Kidney (tissue), 14 donors: ENCODE measurements around the gene DDIT4L. TPM values are rescaled to one million over a fixed set of nuclear protein-coding genes. Genes with fewer than 3 reads are reported as not detected.
"Not testable (repeated sequence)": the region's sequence is repeated elsewhere in the genome, so short reads cannot be mapped to it uniquely, and the experiment has no call there.

ENCODE experiments used
- DNase-seq, 5 donors: peaks; one replicate each; pipeline ENCODE4 v3.0.0-alpha.2; 2013 to 2020
- FAIRE-seq: peaks from 2 replicates; lab custom pipeline; 2012; peaks lifted over from hg19 to GRCh38; lab: Jason Lieb, UNC
- H3K27ac ChIP-seq, 2 donors: one replicate each; pipeline ENCODE4 v1.7.0; 2013; ENCODE audit warnings: low read depth in 2 of 2, low read length in 2 of 2, inconsistent platforms in 1 of 2
- H3K27me3 ChIP-seq: one replicate; pipeline ENCODE4 v1.7.1; 2013; ENCODE audit warnings: low read length, inconsistent platforms; ENCODE audit not compliant: control insufficient read depth, insufficient read depth
- H3K36me3 ChIP-seq, 3 donors: one replicate each; pipeline versions ENCODE4 v1.7.0 to v1.7.1; 2013; ENCODE audit warnings: low read length in 3 of 3, control low read depth in 1 of 3, inconsistent platforms in 1 of 3; ENCODE audit not compliant: insufficient read depth in 3 of 3, control insufficient read depth in 2 of 3
- H3K4me1 ChIP-seq, 3 donors: one replicate each; pipeline versions ENCODE4 v1.7.0 to v1.7.1; 2013; ENCODE audit warnings: low read length in 3 of 3, inconsistent platforms in 1 of 3, low read depth in 1 of 3; ENCODE audit not compliant: control insufficient read depth in 2 of 3, insufficient read depth in 2 of 3
- H3K4me3 ChIP-seq, 3 donors: one replicate each; pipeline versions ENCODE4 v1.7.0 to v1.8.1; 2013; ENCODE audit warnings: low read length in 3 of 3, control low read depth in 1 of 3, inconsistent platforms in 1 of 3
- H3K9ac ChIP-seq, 3 donors: one replicate each; pipeline versions ENCODE4 v1.7.0 to v1.7.1; 2013; ENCODE audit warnings: low read length in 3 of 3, control low read depth in 1 of 3, inconsistent platforms in 1 of 3
- H3K9me3 ChIP-seq, 3 donors: one replicate each; pipeline versions ENCODE4 v1.7.0 to v1.7.1; 2013; ENCODE audit warnings: low read length in 3 of 3, control low read depth in 1 of 3, inconsistent platforms in 1 of 3; ENCODE audit not compliant: control insufficient read depth in 2 of 3, insufficient read depth in 1 of 3
- CTCF ChIP-seq: IDR thresholded peaks from 3 replicates; pipeline ENCODE4 v1.5.1; 2012; ENCODE audit warnings: mild to moderate bottlenecking, moderate library complexity, borderline replicate concordance; ENCODE audit not compliant: insufficient read depth; ENCODE audit errors: extremely low read depth
- intact Hi-C: fragments of 100-400 bp; cut with DNase I; formaldehyde crosslinking; loops from one replicate; pipeline ENCODE4 v1.11.1; 2022
- polyA plus RNA-seq: library from polyadenylated mRNA; stranded (reverse); fragments of 350-450 nt; fragmentation: Illumina TruSeq; extraction: RNeasy Lipid Tissue Mini Kit (QIAGEN cat#74804); gene quantifications from one replicate; pipeline ENCODE4 v1.2.3, GENCODE V29; 2014; ENCODE audit warnings: low read depth, low replicate concordance; ENCODE audit not compliant: insufficient read depth
- total RNA-seq: library from RNA; stranded (reverse); fragmentation: NEBNext Ultra II Directional; extraction: Animal tissue kit (Norgen Biotek cat#: 25700); gene quantifications from one replicate; pipeline ENCODE4 v1.2.1, GENCODE V29; 2021
- donor health status: control.
- donor health status: control.
- donor health status: control.
- donor health status: control.
- donor health status: control.
- donor health status: DM: yes; HTN: yes; CAD: no.
- donor health status: Normal renal cell carcinoma (clear cell type).

DDIT4L gene
- total and polyA plus RNA-seq, 2 donors from 2014 or later = 6.1 to 15.2 TPM

- no peak overlapping the region for H3K4me3 ChIP-seq
- H3K4me1 ChIP-seq = no peaks in the 10 kb centered on the region
- no peak for FAIRE-seq
- H3K27ac ChIP-seq = no peak overlapping the region
- no peak for DNase-seq
- no peaks in the 10 kb centered on the region for H3K9me3 ChIP-seq
- no peaks in the 10 kb centered on the region for H3K36me3 ChIP-seq
- TF ChIP-seq CTCF = no peak
- no peak overlapping the region for H3K9ac ChIP-seq
- no peaks in the 10 kb centered on the region for H3K27me3 ChIP-seq
- intact Hi-C loops = no loop called here
Measured at GRCh38 chr4:100149190-100149589, 41.1 kb downstream of the DDIT4L start.

- H3K36me3 ChIP-seq = no peaks in the 10 kb centered on the region
- no peaks in the 10 kb centered on the region for H3K27me3 ChIP-seq
- no peak overlapping the region for H3K27ac ChIP-seq
- no peak overlapping the region for H3K9ac ChIP-seq
- no peak for TF ChIP-seq CTCF
- H3K4me3 ChIP-seq = no peak overlapping the region
- FAIRE-seq (no peak), DNase-seq (no peak)
- intact Hi-C loops = no loop called here
- H3K9me3 ChIP-seq = no peaks in the 10 kb centered on the region
- H3K4me1 ChIP-seq = no peaks in the 10 kb centered on the region
Measured at GRCh38 chr4:100147684-100148083, 42.6 kb downstream of the DDIT4L start.

GRCh38 chr4:100147198-100147597 lies 43.1 kb downstream of the DDIT4L start:
- Histone ChIP-seq H3K36me3 (no peaks in the 10 kb centered on the region), H3K27me3 (no peaks in the 10 kb centered on the region), H3K9ac (no peak overlapping the region), H3K4me1 (no peaks in the 10 kb centered on the region), H3K4me3 (no peak overlapping the region), H3K9me3 (no peaks in the 10 kb centered on the region), H3K27ac (no peak overlapping the region)
- intact Hi-C loops = no loop called here
- no peak for DNase-seq
- FAIRE-seq = no peak
- no peak for TF ChIP-seq CTCF

GRCh38 chr4:100146756-100147155 lies 43.5 kb downstream of the DDIT4L start:
- H3K27me3 ChIP-seq = no peaks in the 10 kb centered on the region
- H3K9ac ChIP-seq = no peak overlapping the region
- no peaks in the 10 kb centered on the region for H3K9me3 ChIP-seq
- intact Hi-C loops = no loop called here
- no peak for DNase-seq
- no peak for FAIRE-seq
- TF ChIP-seq CTCF = no peak
- no peaks in the 10 kb centered on the region for H3K4me1 ChIP-seq
- H3K27ac ChIP-seq = no peak overlapping the region
- H3K36me3 ChIP-seq = no peaks in the 10 kb centered on the region
- no peak overlapping the region for H3K4me3 ChIP-seq

- H3K27me3 ChIP-seq, H3K9me3 ChIP-seq, FAIRE-seq, H3K9ac ChIP-seq, H3K4me1 ChIP-seq, H3K27ac ChIP-seq, H3K4me3 ChIP-seq, intact Hi-C loops, H3K36me3 ChIP-seq, DNase-seq: not testable (repeated sequence)
Measured at GRCh38 chr4:100137320-100137719, 52.9 kb downstream of the DDIT4L start.
